ENCODE data around the gene ENAH.

Gene ENAH

GRCh38 chr1:225462714-225463574 is 190.0 kb downstream of the ENAH start:
- H3K27me3 ChIP-seq (replicated peaks in 2 of 5; ENCODE audit: control insufficient read depth in 4 of 5, insufficient read depth in 5 of 5, low read length in 4 of 5): no peaks in the 10 kb centered on the region
- WGBS (ENCODE audit: insufficient coverage): 93% methylated on average over 11 of the region's 15 CpGs
- no peak for DNase-seq
- peaks cover 0 to 38% (median 15%) of the 10 kb centered on the region in 4 experiments for H3K4me1 ChIP-seq (ENCODE audit: control extremely low read depth in 1 of 4, control insufficient read depth in 4 of 4, insufficient read depth in 4 of 4, low read length in 3 of 4)
- H3K36me3 ChIP-seq (ENCODE audit: control insufficient read depth in 4 of 4, insufficient read depth in 4 of 4, low read length in 3 of 4): no peaks in the 10 kb centered on the region
- H3K27ac ChIP-seq (ENCODE audit: insufficient read depth in 1 of 2, low read depth in 1 of 2, low read length in 2 of 2, poor library complexity in 1 of 2, severe bottlenecking in 2 of 2): no peak overlapping the region
- H3K4me3 ChIP-seq (ENCODE audit: control insufficient read depth in 1 of 7, extremely low read depth in 1 of 7, insufficient read depth in 4 of 7, low read depth in 2 of 7, low read length in 6 of 7): no peak overlapping the region
- POLR2A ChIA-PET: no interaction called here
- no peaks in the 10 kb centered on the region for H3K9me3 ChIP-seq (ENCODE audit: control extremely low read depth in 1 of 5, control insufficient read depth in 4 of 5, insufficient read depth in 2 of 5, low read depth in 1 of 5, low read length in 4 of 5)
- CTCF ChIA-PET: interaction anchor here (0.9 to 1.3 kb wide), 2 partner anchors 18 to 31 kb away, joined by 3 to 4 read pairs; no protein-coding TSS in a partner anchor

DNA sequence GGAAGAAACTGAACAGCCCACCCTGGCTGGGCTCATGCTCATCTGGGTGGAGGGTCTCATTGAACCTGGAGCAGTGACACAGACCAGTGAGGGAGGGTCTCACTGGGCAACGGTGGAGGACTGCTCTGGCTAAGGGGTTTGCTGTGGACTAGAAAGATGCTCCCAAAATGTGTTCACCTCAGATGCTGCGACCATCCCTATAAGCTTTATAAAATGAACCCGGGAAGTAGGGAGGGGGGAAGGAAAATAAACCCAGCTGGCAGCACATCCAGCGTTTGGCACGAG is 190.6 kb downstream of the ENAH start:
- WGBS (ENCODE audit: insufficient coverage): 100% methylated on average over 5 of the region's 5 CpGs
- no peaks in the 10 kb centered on the region for H3K9me3 ChIP-seq (ENCODE audit: control extremely low read depth in 1 of 5, control insufficient read depth in 4 of 5, insufficient read depth in 2 of 5, low read depth in 1 of 5, low read length in 4 of 5)
- no peak overlapping the region for H3K4me3 ChIP-seq (ENCODE audit: control insufficient read depth in 1 of 7, extremely low read depth in 1 of 7, insufficient read depth in 4 of 7, low read depth in 2 of 7, low read length in 6 of 7)
- POLR2A ChIA-PET: no interaction called here
- no peak overlapping the region for H3K27ac ChIP-seq (ENCODE audit: insufficient read depth in 1 of 2, low read depth in 1 of 2, low read length in 2 of 2, poor library complexity in 1 of 2, severe bottlenecking in 2 of 2)
- CTCF ChIA-PET: interaction anchor here (0.9 to 2.5 kb wide), 3 partner anchors 13 to 30 kb away, joined by 3 to 9 read pairs (median 4); no protein-coding TSS in a partner anchor
- H3K27me3 ChIP-seq (replicated peaks in 2 of 5; ENCODE audit: control insufficient read depth in 4 of 5, insufficient read depth in 5 of 5, low read length in 4 of 5): no peaks in the 10 kb centered on the region
- no peaks in the 10 kb centered on the region for H3K36me3 ChIP-seq (ENCODE audit: control insufficient read depth in 4 of 4, insufficient read depth in 4 of 4, low read length in 3 of 4)
- H3K4me1 ChIP-seq (ENCODE audit: control extremely low read depth in 1 of 4, control insufficient read depth in 4 of 4, insufficient read depth in 4 of 4, low read length in 3 of 4): peaks cover 0 to 32% (median 9%) of the 10 kb centered on the region in 4 experiments
- no peak for DNase-seq

- WGBS (ENCODE audit: insufficient coverage): 95% methylated on average over 15 of the region's 19 CpGs
- POLR2A ChIA-PET: interaction anchor here (0.6 kb wide), 1 partner anchor 526 kb away, joined by 3 read pairs; no protein-coding TSS in a partner anchor
- H3K36me3 ChIP-seq (ENCODE audit: control insufficient read depth in 4 of 4, insufficient read depth in 4 of 4, low read length in 3 of 4): no peaks in the 10 kb centered on the region
- no peak for DNase-seq
- H3K27me3 ChIP-seq (replicated peaks in 2 of 5; ENCODE audit: control insufficient read depth in 4 of 5, insufficient read depth in 5 of 5, low read length in 4 of 5): no peaks in the 10 kb centered on the region
- H3K9me3 ChIP-seq (ENCODE audit: control extremely low read depth in 1 of 5, control insufficient read depth in 4 of 5, insufficient read depth in 2 of 5, low read depth in 1 of 5, low read length in 4 of 5): no peaks in the 10 kb centered on the region
- no peak overlapping the region for H3K4me3 ChIP-seq (ENCODE audit: control insufficient read depth in 1 of 7, extremely low read depth in 1 of 7, insufficient read depth in 4 of 7, low read depth in 2 of 7, low read length in 6 of 7)
- peaks cover 0 to 26% (median 3%) of the 10 kb centered on the region in 4 experiments for H3K4me1 ChIP-seq (ENCODE audit: control extremely low read depth in 1 of 4, control insufficient read depth in 4 of 4, insufficient read depth in 4 of 4, low read length in 3 of 4)
- CTCF ChIA-PET: interaction anchor here (0.9 to 2.5 kb wide), 8 partner anchors 9 to 29 kb away, joined by 3 to 9 read pairs (median 4); no protein-coding TSS in a partner anchor
- no peak overlapping the region for H3K27ac ChIP-seq (ENCODE audit: insufficient read depth in 1 of 2, low read depth in 1 of 2, low read length in 2 of 2, poor library complexity in 1 of 2, severe bottlenecking in 2 of 2)
These were observed 191.1 kb downstream of the ENAH start for GRCh38 chr1:225461533-225462428.

GRCh38 chr1:225460737-225461532 is 192.0 kb downstream of the ENAH start:
- H3K4me1 ChIP-seq (ENCODE audit: control extremely low read depth in 1 of 4, control insufficient read depth in 4 of 4, insufficient read depth in 4 of 4, low read length in 3 of 4): peaks cover 0 to 21% (median under 1%) of the 10 kb centered on the region in 4 experiments
- no peak overlapping the region for H3K27ac ChIP-seq (ENCODE audit: insufficient read depth in 1 of 2, low read depth in 1 of 2, low read length in 2 of 2, poor library complexity in 1 of 2, severe bottlenecking in 2 of 2)
- ChIA-PET CTCF (interaction anchor here (1.0 to 2.5 kb wide), 9 partner anchors 10 to 27 kb away, joined by 4 to 9 read pairs (median 5); no protein-coding TSS in a partner anchor), POLR2A (interaction anchor here (0.6 kb wide), 1 partner anchor 527 kb away, joined by 3 read pairs; no protein-coding TSS in a partner anchor)
- no peaks in the 10 kb centered on the region for H3K36me3 ChIP-seq (ENCODE audit: control insufficient read depth in 4 of 4, insufficient read depth in 4 of 4, low read length in 3 of 4)
- DNase-seq: no peak
- no peaks in the 10 kb centered on the region for H3K27me3 ChIP-seq (replicated peaks in 2 of 5; ENCODE audit: control insufficient read depth in 4 of 5, insufficient read depth in 5 of 5, low read length in 4 of 5)
- no peaks in the 10 kb centered on the region for H3K9me3 ChIP-seq (ENCODE audit: control extremely low read depth in 1 of 5, control insufficient read depth in 4 of 5, insufficient read depth in 2 of 5, low read depth in 1 of 5, low read length in 4 of 5)
- 100% methylated on average over 3 of the region's 8 CpGs for WGBS (ENCODE audit: insufficient coverage)
- no peak overlapping the region for H3K4me3 ChIP-seq (ENCODE audit: control insufficient read depth in 1 of 7, extremely low read depth in 1 of 7, insufficient read depth in 4 of 7, low read depth in 2 of 7, low read length in 6 of 7)

- H3K27ac ChIP-seq (ENCODE audit: insufficient read depth in 1 of 2, low read depth in 1 of 2, low read length in 2 of 2, poor library complexity in 1 of 2, severe bottlenecking in 2 of 2): no peak overlapping the region
- peaks cover 0 to 13% (median under 1%) of the 10 kb centered on the region in 4 experiments for H3K4me1 ChIP-seq (ENCODE audit: control extremely low read depth in 1 of 4, control insufficient read depth in 4 of 4, insufficient read depth in 4 of 4, low read length in 3 of 4)
- no peak overlapping the region for H3K4me3 ChIP-seq (ENCODE audit: control insufficient read depth in 1 of 7, extremely low read depth in 1 of 7, insufficient read depth in 4 of 7, low read depth in 2 of 7, low read length in 6 of 7)
- ChIA-PET POLR2A (no interaction called here), CTCF (interaction anchor here (1.0 to 2.5 kb wide), 8 partner anchors 9 to 26 kb away, joined by 4 to 9 read pairs (median 5); no protein-coding TSS in a partner anchor)
- 92% methylated on average over 16 of the region's 18 CpGs for WGBS (ENCODE audit: insufficient coverage)
- H3K27me3 ChIP-seq (replicated peaks in 2 of 5; ENCODE audit: control insufficient read depth in 4 of 5, insufficient read depth in 5 of 5, low read length in 4 of 5): no peaks in the 10 kb centered on the region
- no peaks in the 10 kb centered on the region for H3K9me3 ChIP-seq (ENCODE audit: control extremely low read depth in 1 of 5, control insufficient read depth in 4 of 5, insufficient read depth in 2 of 5, low read depth in 1 of 5, low read length in 4 of 5)
- H3K36me3 ChIP-seq (ENCODE audit: control insufficient read depth in 4 of 4, insufficient read depth in 4 of 4, low read length in 3 of 4): no peaks in the 10 kb centered on the region
- DNase-seq: no peak
These were observed 192.7 kb downstream of the ENAH start for GRCh38 chr1:225460021-225460736.

GRCh38 chr1:225458222-225458631 is 194.7 kb downstream of the ENAH start:
- POLR2A ChIA-PET: no interaction called here
- H3K36me3 ChIP-seq (ENCODE audit: control insufficient read depth in 4 of 4, insufficient read depth in 4 of 4, low read length in 3 of 4): no peaks in the 10 kb centered on the region
- H3K4me3 ChIP-seq (ENCODE audit: control insufficient read depth in 1 of 7, extremely low read depth in 1 of 7, insufficient read depth in 4 of 7, low read depth in 2 of 7, low read length in 6 of 7): no peak overlapping the region
- H3K4me1 ChIP-seq (ENCODE audit: control extremely low read depth in 1 of 4, control insufficient read depth in 4 of 4, insufficient read depth in 4 of 4, low read length in 3 of 4): peaks cover 0 to 7% (median 0%) of the 10 kb centered on the region in 4 experiments
- CTCF ChIA-PET: interaction anchor here (1.0 kb wide), 1 partner anchor 10 kb away, joined by 4 read pairs; no protein-coding TSS in a partner anchor
- H3K27me3 ChIP-seq (replicated peaks in 2 of 5; ENCODE audit: control insufficient read depth in 4 of 5, insufficient read depth in 5 of 5, low read length in 4 of 5): no peaks in the 10 kb centered on the region
- H3K27ac ChIP-seq (ENCODE audit: insufficient read depth in 1 of 2, low read depth in 1 of 2, low read length in 2 of 2, poor library complexity in 1 of 2, severe bottlenecking in 2 of 2): no peak overlapping the region
- no peaks in the 10 kb centered on the region for H3K9me3 ChIP-seq (ENCODE audit: control extremely low read depth in 1 of 5, control insufficient read depth in 4 of 5, insufficient read depth in 2 of 5, low read depth in 1 of 5, low read length in 4 of 5)
- WGBS (ENCODE audit: insufficient coverage): 100% methylated on average over 1 of the region's 2 CpGs
- no peak for DNase-seq

Measured in common myeloid progenitor, CD34-positive (primary cell).